WTC11 (cell line): ENCODE measurements around the gene CACNA2D3. TPM values are rescaled to one million over a fixed set of nuclear protein-coding genes. Genes with fewer than 3 reads are reported as not detected.

Experiments used
- ATAC-seq: fragments of 200-7000 bp; cut with Tn5 transposase; 2 replicates; pipeline ENCODE4 v1.10.0; 2021; ENCODE audit warnings: mild to moderate bottlenecking, moderate library complexity
- CTCF ChIA-PET: fragments of 300-600 bp; sonication (Branson Sonifier 250); formaldehyde crosslinking; loops from one replicate; lab custom pipeline; 2021; ENCODE audit warnings: antibody characterized with exemption; lab: Charles Lee
- POLR2A ChIA-PET: fragments of 350-600 bp; sonication (Branson Sonifier 250); formaldehyde crosslinking; loops from one replicate; lab custom pipeline; 2021; ENCODE audit warnings: antibody characterized with exemption; lab: Charles Lee
- DNase-seq: peaks from one replicate; pipeline ENCODE4 v3.0.0; 2021; ENCODE audit warnings: low spot score
- H3K27ac Mint-ChIP-seq: 2 replicates; pipeline ENCODE4 v1.8.0; 2021; ENCODE audit warnings: mixed read lengths
- H3K27me3 Mint-ChIP-seq: 2 replicates; pipeline ENCODE4 v1.8.0; 2021; ENCODE audit warnings: low read depth, mild to moderate bottlenecking, moderate library complexity, mixed read lengths
- H3K36me3 Mint-ChIP-seq: 2 replicates; pipeline ENCODE4 v1.8.0; 2021; ENCODE audit warnings: mixed read lengths
- H3K4me1 Mint-ChIP-seq: 2 replicates; pipeline ENCODE4 v1.8.0; 2022; ENCODE audit warnings: mixed read lengths
- H3K4me3 Mint-ChIP-seq: 2 replicates; pipeline ENCODE4 v1.8.0; 2021; ENCODE audit warnings: mild to moderate bottlenecking, moderate library complexity, mixed read lengths
- H3K9me3 Mint-ChIP-seq: 2 replicates; pipeline ENCODE4 v1.8.0; 2021; ENCODE audit warnings: mixed read lengths
- CREB1 ChIP-seq: sonication (generic); formaldehyde crosslinking; IDR thresholded peaks from 2 replicates; pipeline ENCODE4 v1.8.0; 2023; ENCODE audit warnings: mild to moderate bottlenecking, missing genetic modification reagents
- FOXJ3 ChIP-seq: sonication (generic); formaldehyde crosslinking; IDR thresholded peaks from 2 replicates; pipeline ENCODE4 v1.9.0; 2021; ENCODE audit warnings: missing genetic modification reagents, mild to moderate bottlenecking, borderline replicate concordance
- FOXP1 ChIP-seq: sonication (generic); formaldehyde crosslinking; IDR thresholded peaks from 2 replicates; pipeline ENCODE4 v1.8.0; 2022; ENCODE audit warnings: missing genetic modification reagents, mild to moderate bottlenecking, moderate library complexity, borderline replicate concordance
- GRHL2 ChIP-seq: fragments of 250-450 bp; sonication (Bioruptor Pico); IDR thresholded peaks from 2 replicates; pipeline ENCODE4 v1.8.0; 2022; ENCODE audit warnings: mild to moderate bottlenecking, moderate library complexity; ENCODE audit not compliant: insufficient replicate concordance, severe bottlenecking
- GTF2I ChIP-seq: fragments of 250-450 bp; sonication (Bioruptor Pico); conservative IDR thresholded peaks from 2 replicates; pipeline ENCODE4 v1.4.0; 2021; ENCODE audit warnings: mild to moderate bottlenecking
- IRF2 ChIP-seq: sonication (generic); formaldehyde crosslinking; IDR thresholded peaks from 2 replicates; pipeline ENCODE4 v1.8.0; 2022; ENCODE audit warnings: low read depth, missing genetic modification reagents, borderline replicate concordance
- JUN ChIP-seq: sonication (generic); formaldehyde crosslinking; IDR thresholded peaks from 2 replicates; pipeline ENCODE4 v1.8.0; 2023; ENCODE audit warnings: mild to moderate bottlenecking, missing genetic modification reagents
- OVOL2 ChIP-seq: fragments of 250-450 bp; sonication (Bioruptor Pico); IDR thresholded peaks from 2 replicates; pipeline ENCODE4 v1.9.0; 2021; ENCODE audit warnings: mild to moderate bottlenecking, borderline replicate concordance
- RELA ChIP-seq: sonication (generic); formaldehyde crosslinking; IDR thresholded peaks from 2 replicates; pipeline ENCODE4 v1.8.1; 2022; ENCODE audit warnings: missing genetic modification reagents, mild to moderate bottlenecking, borderline replicate concordance
- TP53 ChIP-seq: sonication (generic); formaldehyde crosslinking; IDR thresholded peaks from 2 replicates; pipeline ENCODE4 v1.8.1; 2023; ENCODE audit warnings: mild to moderate bottlenecking, missing genetic modification reagents
- ZNF416 ChIP-seq: fragments of 250-450 bp; sonication (Bioruptor Pico); IDR thresholded peaks from 2 replicates; pipeline ENCODE4 v1.9.0; 2021; ENCODE audit warnings: mild to moderate bottlenecking, inconsistent platforms
- total RNA-seq: library from RNA; stranded (reverse); gene quantifications from 3 replicates; pipeline ENCODE4 v1.2.3, GENCODE V29; 2021
- TF ChIP-seq, protein P1 (sequence below): sonication (generic); formaldehyde crosslinking; IDR thresholded peaks from 2 replicates; pipeline ENCODE4 v1.8.1; 2022; ENCODE audit warnings: mild to moderate bottlenecking, moderate library complexity, missing genetic modification reagents
- TF ChIP-seq, protein P2 (sequence below): fragments of 250-450 bp; sonication (Bioruptor Pico); IDR thresholded peaks from 2 replicates; pipeline ENCODE4 v1.8.0; 2021; ENCODE audit warnings: mild to moderate bottlenecking
- TF ChIP-seq, protein P3 (sequence below): sonication (generic); formaldehyde crosslinking; IDR thresholded peaks from 2 replicates; pipeline ENCODE4 v1.8.0; 2022; ENCODE audit warnings: missing genetic modification reagents
- TF ChIP-seq, protein P4 (sequence below): fragments of 250-450 bp; sonication (Bioruptor Pico); IDR thresholded peaks from 2 replicates; pipeline ENCODE4 v1.9.0; 2021; ENCODE audit warnings: mild to moderate bottlenecking
- TF ChIP-seq, protein P5 (sequence below): sonication (generic); formaldehyde crosslinking; IDR thresholded peaks from 2 replicates; pipeline ENCODE4 v1.8.0; 2023; ENCODE audit warnings: mild to moderate bottlenecking, missing genetic modification reagents

The CACNA2D3 gene
- total RNA-seq, 1 experiment from 2014 or later: 5.0 TPM

DNA sequence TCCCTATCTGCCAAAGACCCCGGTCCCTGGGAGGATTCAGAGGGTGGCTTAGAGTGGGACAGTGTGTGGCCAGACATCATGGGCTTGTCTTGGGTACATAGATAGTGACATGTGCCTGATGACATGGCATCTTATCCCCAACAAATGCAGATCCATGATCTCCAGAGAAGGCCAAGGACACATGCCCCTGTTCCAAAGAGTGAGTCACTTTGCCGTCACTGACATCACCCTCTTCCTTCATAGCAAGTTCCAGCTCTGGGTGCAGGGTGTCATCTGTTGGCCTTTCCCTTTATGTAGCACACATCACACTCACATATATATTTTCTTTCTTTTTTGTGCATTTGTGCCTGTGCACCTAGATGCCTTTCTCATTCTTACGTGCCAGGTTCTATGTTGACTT lies 455.0 kb downstream of the CACNA2D3 start:
- no peaks in the 10 kb centered on the region for H3K36me3 Mint-ChIP-seq
- ChIA-PET POLR2A (no interaction called here), CTCF (interaction anchor here (1.4 kb wide), 1 partner anchor 39 kb away, joined by 3 read pairs; no protein-coding TSS in a partner anchor)
- ATAC-seq (no peak), DNase-seq (no peak)
- peaks cover 14% of the 10 kb centered on the region for H3K4me1 Mint-ChIP-seq
- H3K9me3 Mint-ChIP-seq: no peaks in the 10 kb centered on the region
- H3K27me3 Mint-ChIP-seq: no peaks in the 10 kb centered on the region
- H3K27ac Mint-ChIP-seq: no peak overlapping the region
- H3K4me3 Mint-ChIP-seq: no peak overlapping the region
- TF ChIP-seq TP53 (CRISPR knock-in tag) (no peak), CREB1 (CRISPR knock-in tag) (no peak), RELA (CRISPR knock-in tag) (no peak), GTF2I (no peak), FOXP1 (no peak), OVOL2 (CRISPR knock-in tag) (no peak), ZNF416 (CRISPR knock-in tag) (no peak), GRHL2 (CRISPR knock-in tag) (no peak), FOXJ3 (CRISPR knock-in tag) (no peak), IRF2 (CRISPR knock-in tag) (no peak), JUN (CRISPR knock-in tag) (no peak)
- TF ChIP-seq, protein P1, sequence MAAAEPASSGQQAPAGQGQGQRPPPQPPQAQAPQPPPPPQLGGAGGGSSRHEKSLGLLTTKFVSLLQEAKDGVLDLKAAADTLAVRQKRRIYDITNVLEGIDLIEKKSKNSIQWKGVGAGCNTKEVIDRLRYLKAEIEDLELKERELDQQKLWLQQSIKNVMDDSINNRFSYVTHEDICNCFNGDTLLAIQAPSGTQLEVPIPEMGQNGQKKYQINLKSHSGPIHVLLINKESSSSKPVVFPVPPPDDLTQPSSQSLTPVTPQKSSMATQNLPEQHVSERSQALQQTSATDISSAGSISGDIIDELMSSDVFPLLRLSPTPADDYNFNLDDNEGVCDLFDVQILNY: no peak
- TF ChIP-seq, protein P2, sequence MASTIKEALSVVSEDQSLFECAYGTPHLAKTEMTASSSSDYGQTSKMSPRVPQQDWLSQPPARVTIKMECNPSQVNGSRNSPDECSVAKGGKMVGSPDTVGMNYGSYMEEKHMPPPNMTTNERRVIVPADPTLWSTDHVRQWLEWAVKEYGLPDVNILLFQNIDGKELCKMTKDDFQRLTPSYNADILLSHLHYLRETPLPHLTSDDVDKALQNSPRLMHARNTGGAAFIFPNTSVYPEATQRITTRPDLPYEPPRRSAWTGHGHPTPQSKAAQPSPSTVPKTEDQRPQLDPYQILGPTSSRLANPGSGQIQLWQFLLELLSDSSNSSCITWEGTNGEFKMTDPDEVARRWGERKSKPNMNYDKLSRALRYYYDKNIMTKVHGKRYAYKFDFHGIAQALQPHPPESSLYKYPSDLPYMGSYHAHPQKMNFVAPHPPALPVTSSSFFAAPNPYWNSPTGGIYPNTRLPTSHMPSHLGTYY: no peak
- TF ChIP-seq, protein P3, sequence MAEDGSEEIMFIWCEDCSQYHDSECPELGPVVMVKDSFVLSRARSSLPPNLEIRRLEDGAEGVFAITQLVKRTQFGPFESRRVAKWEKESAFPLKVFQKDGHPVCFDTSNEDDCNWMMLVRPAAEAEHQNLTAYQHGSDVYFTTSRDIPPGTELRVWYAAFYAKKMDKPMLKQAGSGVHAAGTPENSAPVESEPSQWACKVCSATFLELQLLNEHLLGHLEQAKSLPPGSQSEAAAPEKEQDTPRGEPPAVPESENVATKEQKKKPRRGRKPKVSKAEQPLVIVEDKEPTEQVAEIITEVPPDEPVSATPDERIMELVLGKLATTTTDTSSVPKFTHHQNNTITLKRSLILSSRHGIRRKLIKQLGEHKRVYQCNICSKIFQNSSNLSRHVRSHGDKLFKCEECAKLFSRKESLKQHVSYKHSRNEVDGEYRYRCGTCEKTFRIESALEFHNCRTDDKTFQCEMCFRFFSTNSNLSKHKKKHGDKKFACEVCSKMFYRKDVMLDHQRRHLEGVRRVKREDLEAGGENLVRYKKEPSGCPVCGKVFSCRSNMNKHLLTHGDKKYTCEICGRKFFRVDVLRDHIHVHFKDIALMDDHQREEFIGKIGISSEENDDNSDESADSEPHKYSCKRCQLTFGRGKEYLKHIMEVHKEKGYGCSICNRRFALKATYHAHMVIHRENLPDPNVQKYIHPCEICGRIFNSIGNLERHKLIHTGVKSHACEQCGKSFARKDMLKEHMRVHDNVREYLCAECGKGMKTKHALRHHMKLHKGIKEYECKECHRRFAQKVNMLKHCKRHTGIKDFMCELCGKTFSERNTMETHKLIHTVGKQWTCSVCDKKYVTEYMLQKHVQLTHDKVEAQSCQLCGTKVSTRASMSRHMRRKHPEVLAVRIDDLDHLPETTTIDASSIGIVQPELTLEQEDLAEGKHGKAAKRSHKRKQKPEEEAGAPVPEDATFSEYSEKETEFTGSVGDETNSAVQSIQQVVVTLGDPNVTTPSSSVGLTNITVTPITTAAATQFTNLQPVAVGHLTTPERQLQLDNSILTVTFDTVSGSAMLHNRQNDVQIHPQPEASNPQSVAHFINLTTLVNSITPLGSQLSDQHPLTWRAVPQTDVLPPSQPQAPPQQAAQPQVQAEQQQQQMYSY: no peak
- TF ChIP-seq, protein P4, sequence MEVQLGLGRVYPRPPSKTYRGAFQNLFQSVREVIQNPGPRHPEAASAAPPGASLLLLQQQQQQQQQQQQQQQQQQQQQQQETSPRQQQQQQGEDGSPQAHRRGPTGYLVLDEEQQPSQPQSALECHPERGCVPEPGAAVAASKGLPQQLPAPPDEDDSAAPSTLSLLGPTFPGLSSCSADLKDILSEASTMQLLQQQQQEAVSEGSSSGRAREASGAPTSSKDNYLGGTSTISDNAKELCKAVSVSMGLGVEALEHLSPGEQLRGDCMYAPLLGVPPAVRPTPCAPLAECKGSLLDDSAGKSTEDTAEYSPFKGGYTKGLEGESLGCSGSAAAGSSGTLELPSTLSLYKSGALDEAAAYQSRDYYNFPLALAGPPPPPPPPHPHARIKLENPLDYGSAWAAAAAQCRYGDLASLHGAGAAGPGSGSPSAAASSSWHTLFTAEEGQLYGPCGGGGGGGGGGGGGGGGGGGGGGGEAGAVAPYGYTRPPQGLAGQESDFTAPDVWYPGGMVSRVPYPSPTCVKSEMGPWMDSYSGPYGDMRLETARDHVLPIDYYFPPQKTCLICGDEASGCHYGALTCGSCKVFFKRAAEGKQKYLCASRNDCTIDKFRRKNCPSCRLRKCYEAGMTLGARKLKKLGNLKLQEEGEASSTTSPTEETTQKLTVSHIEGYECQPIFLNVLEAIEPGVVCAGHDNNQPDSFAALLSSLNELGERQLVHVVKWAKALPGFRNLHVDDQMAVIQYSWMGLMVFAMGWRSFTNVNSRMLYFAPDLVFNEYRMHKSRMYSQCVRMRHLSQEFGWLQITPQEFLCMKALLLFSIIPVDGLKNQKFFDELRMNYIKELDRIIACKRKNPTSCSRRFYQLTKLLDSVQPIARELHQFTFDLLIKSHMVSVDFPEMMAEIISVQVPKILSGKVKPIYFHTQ (CRISPR knock-in tag): no peak
- TF ChIP-seq, protein P5, sequence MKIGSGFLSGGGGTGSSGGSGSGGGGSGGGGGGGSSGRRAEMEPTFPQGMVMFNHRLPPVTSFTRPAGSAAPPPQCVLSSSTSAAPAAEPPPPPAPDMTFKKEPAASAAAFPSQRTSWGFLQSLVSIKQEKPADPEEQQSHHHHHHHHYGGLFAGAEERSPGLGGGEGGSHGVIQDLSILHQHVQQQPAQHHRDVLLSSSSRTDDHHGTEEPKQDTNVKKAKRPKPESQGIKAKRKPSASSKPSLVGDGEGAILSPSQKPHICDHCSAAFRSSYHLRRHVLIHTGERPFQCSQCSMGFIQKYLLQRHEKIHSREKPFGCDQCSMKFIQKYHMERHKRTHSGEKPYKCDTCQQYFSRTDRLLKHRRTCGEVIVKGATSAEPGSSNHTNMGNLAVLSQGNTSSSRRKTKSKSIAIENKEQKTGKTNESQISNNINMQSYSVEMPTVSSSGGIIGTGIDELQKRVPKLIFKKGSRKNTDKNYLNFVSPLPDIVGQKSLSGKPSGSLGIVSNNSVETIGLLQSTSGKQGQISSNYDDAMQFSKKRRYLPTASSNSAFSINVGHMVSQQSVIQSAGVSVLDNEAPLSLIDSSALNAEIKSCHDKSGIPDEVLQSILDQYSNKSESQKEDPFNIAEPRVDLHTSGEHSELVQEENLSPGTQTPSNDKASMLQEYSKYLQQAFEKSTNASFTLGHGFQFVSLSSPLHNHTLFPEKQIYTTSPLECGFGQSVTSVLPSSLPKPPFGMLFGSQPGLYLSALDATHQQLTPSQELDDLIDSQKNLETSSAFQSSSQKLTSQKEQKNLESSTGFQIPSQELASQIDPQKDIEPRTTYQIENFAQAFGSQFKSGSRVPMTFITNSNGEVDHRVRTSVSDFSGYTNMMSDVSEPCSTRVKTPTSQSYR (CRISPR knock-in tag): no peak
